Esophagus squamous epithelium (tissue), 4 donors: Measurements from ENCODE around the gene TCERG1L.

ENCODE experiments used
- CTCF ChIP-seq, 6 experiments: fragments of 450-650 bp in 4 of 6; fragments of 200-600 bp in 2 of 6; sonication (generic) in 2 of 6; IDR thresholded peaks; one replicate each; pipeline ENCODE4 v1.5.1; 2016 to 2019; ENCODE audit warnings: antibody characterized with exemption in 6 of 6, mild to moderate bottlenecking in 4 of 6, moderate library complexity in 4 of 6
- POLR2A ChIP-seq, 4 donors: fragments of 450-650 bp; IDR thresholded peaks; one replicate each; pipeline ENCODE4 v1.6.1; 2017; ENCODE audit warnings: antibody characterized with exemption in 4 of 4, mild to moderate bottlenecking in 4 of 4, moderate library complexity in 3 of 4

- no peak for TF ChIP-seq CTCF (IDR thresholded peaks at IDR 0.05)
- TF ChIP-seq POLR2A (IDR thresholded peaks at IDR 0.05), result no peak
Observed at GRCh38 chr10:131187274-131187673, 124.2 kb downstream of the TCERG1L start.
